ENCODE results near the gene ZNF426. TPM values are rescaled to one million over a fixed set of nuclear protein-coding genes. Genes with fewer than 3 reads are reported as not detected.

The ZNF426 gene
- total and polyA plus RNA-seq, 2 of the 13 experiments (the other 11 are each of a cell fraction or from before 2014, with no cell fraction given), result 3.8 to 14.9 TPM

DNA sequence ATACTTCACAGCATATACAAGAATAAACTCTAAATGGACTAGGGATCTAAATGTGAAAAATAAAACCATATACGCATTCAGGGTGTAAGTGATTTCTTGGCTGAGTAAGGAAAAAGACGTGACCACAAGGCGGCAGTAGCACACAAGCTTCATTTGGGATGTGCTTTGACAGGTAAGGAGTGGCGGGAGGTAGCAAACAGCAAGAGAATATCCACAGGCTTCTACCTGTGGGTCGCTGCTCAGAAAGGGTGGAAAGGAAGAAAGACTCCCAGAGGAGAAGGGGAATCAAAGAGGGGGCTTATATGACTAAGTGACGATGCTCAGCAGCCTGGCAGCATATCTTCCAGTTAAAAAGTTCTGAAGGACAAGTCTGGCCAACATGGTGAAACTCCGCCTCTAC, 48.3 kb upstream of the ZNF426 start (continued):
- TF ChIP-seq, protein P1, sequence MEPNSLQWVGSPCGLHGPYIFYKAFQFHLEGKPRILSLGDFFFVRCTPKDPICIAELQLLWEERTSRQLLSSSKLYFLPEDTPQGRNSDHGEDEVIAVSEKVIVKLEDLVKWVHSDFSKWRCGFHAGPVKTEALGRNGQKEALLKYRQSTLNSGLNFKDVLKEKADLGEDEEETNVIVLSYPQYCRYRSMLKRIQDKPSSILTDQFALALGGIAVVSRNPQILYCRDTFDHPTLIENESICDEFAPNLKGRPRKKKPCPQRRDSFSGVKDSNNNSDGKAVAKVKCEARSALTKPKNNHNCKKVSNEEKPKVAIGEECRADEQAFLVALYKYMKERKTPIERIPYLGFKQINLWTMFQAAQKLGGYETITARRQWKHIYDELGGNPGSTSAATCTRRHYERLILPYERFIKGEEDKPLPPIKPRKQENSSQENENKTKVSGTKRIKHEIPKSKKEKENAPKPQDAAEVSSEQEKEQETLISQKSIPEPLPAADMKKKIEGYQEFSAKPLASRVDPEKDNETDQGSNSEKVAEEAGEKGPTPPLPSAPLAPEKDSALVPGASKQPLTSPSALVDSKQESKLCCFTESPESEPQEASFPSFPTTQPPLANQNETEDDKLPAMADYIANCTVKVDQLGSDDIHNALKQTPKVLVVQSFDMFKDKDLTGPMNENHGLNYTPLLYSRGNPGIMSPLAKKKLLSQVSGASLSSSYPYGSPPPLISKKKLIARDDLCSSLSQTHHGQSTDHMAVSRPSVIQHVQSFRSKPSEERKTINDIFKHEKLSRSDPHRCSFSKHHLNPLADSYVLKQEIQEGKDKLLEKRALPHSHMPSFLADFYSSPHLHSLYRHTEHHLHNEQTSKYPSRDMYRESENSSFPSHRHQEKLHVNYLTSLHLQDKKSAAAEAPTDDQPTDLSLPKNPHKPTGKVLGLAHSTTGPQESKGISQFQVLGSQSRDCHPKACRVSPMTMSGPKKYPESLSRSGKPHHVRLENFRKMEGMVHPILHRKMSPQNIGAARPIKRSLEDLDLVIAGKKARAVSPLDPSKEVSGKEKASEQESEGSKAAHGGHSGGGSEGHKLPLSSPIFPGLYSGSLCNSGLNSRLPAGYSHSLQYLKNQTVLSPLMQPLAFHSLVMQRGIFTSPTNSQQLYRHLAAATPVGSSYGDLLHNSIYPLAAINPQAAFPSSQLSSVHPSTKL (CRISPR knock-in tag; IDR thresholded peaks at IDR 0.05), result no peak
- TF ChIP-seq, protein P2, sequence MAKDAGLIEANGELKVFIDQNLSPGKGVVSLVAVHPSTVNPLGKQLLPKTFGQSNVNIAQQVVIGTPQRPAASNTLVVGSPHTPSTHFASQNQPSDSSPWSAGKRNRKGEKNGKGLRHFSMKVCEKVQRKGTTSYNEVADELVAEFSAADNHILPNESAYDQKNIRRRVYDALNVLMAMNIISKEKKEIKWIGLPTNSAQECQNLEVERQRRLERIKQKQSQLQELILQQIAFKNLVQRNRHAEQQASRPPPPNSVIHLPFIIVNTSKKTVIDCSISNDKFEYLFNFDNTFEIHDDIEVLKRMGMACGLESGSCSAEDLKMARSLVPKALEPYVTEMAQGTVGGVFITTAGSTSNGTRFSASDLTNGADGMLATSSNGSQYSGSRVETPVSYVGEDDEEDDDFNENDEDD (CRISPR knock-in tag; IDR thresholded peaks at IDR 0.05; ENCODE audit: borderline replicate concordance), result peak; percentile 15; the same call in 1 of the 2 replicates
- no peak for TF ChIP-seq NFE2L2 (IDR thresholded peaks at IDR 0.05; ENCODE audit: low read length)
- TF ChIP-seq ZBTB7B (CRISPR knock-in tag; IDR thresholded peaks at IDR 0.05), result no peak
- TF ChIP-seq ZSCAN31 (CRISPR knock-in tag; IDR thresholded peaks at IDR 0.05; ENCODE audit: low read depth), result no peak
- TF ChIP-seq IKZF1 (IDR thresholded peaks at IDR 0.05), result no peak
- no peak for TF ChIP-seq NAIF1 (CRISPR knock-in tag; IDR thresholded peaks at IDR 0.05; ENCODE audit: borderline replicate concordance)
- no peak for TF ChIP-seq ZNF124 (CRISPR knock-in tag; IDR thresholded peaks at IDR 0.05)
- peak; percentile 39; the same call in 1 of the 2 replicates for TF ChIP-seq GATAD2A (CRISPR knock-in tag; IDR thresholded peaks at IDR 0.05)
- TF ChIP-seq, protein P3, sequence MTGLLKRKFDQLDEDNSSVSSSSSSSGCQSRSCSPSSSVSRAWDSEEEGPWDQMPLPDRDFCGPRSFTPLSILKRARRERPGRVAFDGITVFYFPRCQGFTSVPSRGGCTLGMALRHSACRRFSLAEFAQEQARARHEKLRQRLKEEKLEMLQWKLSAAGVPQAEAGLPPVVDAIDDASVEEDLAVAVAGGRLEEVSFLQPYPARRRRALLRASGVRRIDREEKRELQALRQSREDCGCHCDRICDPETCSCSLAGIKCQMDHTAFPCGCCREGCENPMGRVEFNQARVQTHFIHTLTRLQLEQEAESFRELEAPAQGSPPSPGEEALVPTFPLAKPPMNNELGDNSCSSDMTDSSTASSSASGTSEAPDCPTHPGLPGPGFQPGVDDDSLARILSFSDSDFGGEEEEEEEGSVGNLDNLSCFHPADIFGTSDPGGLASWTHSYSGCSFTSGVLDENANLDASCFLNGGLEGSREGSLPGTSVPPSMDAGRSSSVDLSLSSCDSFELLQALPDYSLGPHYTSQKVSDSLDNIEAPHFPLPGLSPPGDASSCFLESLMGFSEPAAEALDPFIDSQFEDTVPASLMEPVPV (CRISPR knock-in tag; IDR thresholded peaks at IDR 0.05), result no peak
- TF ChIP-seq ADNP (CRISPR knock-in tag; IDR thresholded peaks at IDR 0.05), result no peak
- TF ChIP-seq YEATS4 (CRISPR knock-in tag; IDR thresholded peaks at IDR 0.05; ENCODE audit: borderline replicate concordance), result no peak
- TF ChIP-seq RAD21 (CRISPR knock-in tag; IDR thresholded peaks at IDR 0.05), result peak; percentile 34; the same call in 1 of the 2 replicates
- TF ChIP-seq SMC3 (IDR thresholded peaks at IDR 0.05; ENCODE audit: low read length), result peak; percentile 84
- no peak for TF ChIP-seq ZSCAN25 (CRISPR knock-in tag; IDR thresholded peaks at IDR 0.05)
- no peak for TF ChIP-seq ZNF816 (CRISPR knock-in tag; IDR thresholded peaks at IDR 0.05; ENCODE audit: borderline replicate concordance)
- TF ChIP-seq, protein P4, sequence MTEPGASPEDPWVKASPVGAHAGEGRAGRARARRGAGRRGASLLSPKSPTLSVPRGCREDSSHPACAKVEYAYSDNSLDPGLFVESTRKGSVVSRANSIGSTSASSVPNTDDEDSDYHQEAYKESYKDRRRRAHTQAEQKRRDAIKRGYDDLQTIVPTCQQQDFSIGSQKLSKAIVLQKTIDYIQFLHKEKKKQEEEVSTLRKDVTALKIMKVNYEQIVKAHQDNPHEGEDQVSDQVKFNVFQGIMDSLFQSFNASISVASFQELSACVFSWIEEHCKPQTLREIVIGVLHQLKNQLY (CRISPR knock-in tag; IDR thresholded peaks at IDR 0.05), result no peak
- TF ChIP-seq MAFK (conservative IDR thresholded peaks at IDR 0.05 in 1 of 2, IDR thresholded peaks at IDR 0.05 in 1 of 2; ENCODE audit: low read length in 2 of 2), result peak in 1 of 2 experiments; percentile 20; a peak in 1 of 4 replicates
- no peak for TF ChIP-seq NFATC3 (CRISPR knock-in tag; IDR thresholded peaks at IDR 0.05)
- TF ChIP-seq ZNF747 (CRISPR knock-in tag; IDR thresholded peaks at IDR 0.05; ENCODE audit: borderline replicate concordance), result no peak
- TF ChIP-seq, protein P5, sequence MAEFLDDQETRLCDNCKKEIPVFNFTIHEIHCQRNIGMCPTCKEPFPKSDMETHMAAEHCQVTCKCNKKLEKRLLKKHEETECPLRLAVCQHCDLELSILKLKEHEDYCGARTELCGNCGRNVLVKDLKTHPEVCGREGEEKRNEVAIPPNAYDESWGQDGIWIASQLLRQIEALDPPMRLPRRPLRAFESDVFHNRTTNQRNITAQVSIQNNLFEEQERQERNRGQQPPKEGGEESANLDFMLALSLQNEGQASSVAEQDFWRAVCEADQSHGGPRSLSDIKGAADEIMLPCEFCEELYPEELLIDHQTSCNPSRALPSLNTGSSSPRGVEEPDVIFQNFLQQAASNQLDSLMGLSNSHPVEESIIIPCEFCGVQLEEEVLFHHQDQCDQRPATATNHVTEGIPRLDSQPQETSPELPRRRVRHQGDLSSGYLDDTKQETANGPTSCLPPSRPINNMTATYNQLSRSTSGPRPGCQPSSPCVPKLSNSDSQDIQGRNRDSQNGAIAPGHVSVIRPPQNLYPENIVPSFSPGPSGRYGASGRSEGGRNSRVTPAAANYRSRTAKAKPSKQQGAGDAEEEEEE (CRISPR knock-in tag; IDR thresholded peaks at IDR 0.05; ENCODE audit: borderline replicate concordance), result no peak
- TF ChIP-seq ZNF329 (CRISPR knock-in tag; IDR thresholded peaks at IDR 0.05; ENCODE audit: low read depth), result no peak
- no peak for TF ChIP-seq MXI1 (IDR thresholded peaks at IDR 0.05; ENCODE audit: borderline replicate concordance, low read depth, low read length)
